Myometrial cell (primary cell): ENCODE data around the gene OR52A5. TPM values are rescaled to one million over a fixed set of nuclear protein-coding genes. Genes with fewer than 3 reads are reported as not detected.

ENCODE experiments used
- total RNA-seq: library from RNA; depleted of rRNA; stranded (reverse); fragments of >200 nt; gene quantifications from 2 replicates; pipeline ENCODE4 v1.2.3, GENCODE V29; 2015

OR52A5 gene
- total RNA-seq, result not detected in 2 replicates

GRCh38 chr11:5137996-5138395 is at the start of gene OR52A5:
Gene OR52A5 (minus strand): TSS chr11:5138356. CDS start chr11:5132642, 5,714 bp downstream.

DNA sequence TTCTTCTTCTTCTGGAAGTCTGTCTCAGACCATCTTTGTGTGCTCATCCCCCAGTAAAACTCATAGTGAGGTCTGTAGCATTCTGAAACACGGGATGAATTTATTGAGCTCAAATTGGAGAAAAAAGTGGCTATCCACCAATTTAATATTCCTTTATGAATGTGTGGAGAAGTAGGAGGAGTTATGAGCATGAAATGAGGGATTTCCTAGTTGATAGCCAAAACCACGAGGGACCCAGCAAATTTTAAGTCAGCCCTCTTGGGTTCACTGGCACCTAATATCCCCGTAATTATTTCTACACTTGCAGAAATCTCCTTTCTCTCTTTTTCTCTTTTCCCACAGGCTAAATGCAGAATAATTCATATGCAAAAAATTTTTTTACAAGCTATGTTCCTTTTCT is 16.5 kb upstream of the OR52A5 start, which contains the start of gene OR52A1:
Gene OR52A1, minus strand, starts transcription at position 101 of the 400 bp plus-strand sequence. CDS start 2,388 bp downstream, outside the sequence.

Other genes starting within 250 kb of the OR52A5 start
- gene OR51A7, start 234.6 kb downstream of the OR52A5 start, total RNA-seq, result not detected in 2 replicates
- not detected in 2 replicates for gene OR51G2, start 219.0 kb downstream of the OR52A5 start, total RNA-seq
- not detected in 2 replicates for gene OR51G1, start 214.0 kb downstream of the OR52A5 start, total RNA-seq
- gene OR51A4, start 190.8 kb downstream of the OR52A5 start, total RNA-seq, result not detected in 2 replicates
- not detected in 2 replicates for gene OR51A2, start 182.6 kb downstream of the OR52A5 start, total RNA-seq
- gene OR51L1, start 143.5 kb downstream of the OR52A5 start, total RNA-seq, result not detected in 2 replicates
- 1.7 TPM in 1 of 2 replicates, not detected in the other for gene OR52J3, start 91.8 kb downstream of the OR52A5 start, total RNA-seq
- not detected in 2 replicates for gene OR52E2, start 78.7 kb downstream of the OR52A5 start, total RNA-seq
- gene OR52E1, start 68.8 kb downstream of the OR52A5 start, total RNA-seq, result not detected in 2 replicates
- gene OR52A1, start 16.4 kb upstream of the OR52A5 start, total RNA-seq, result not detected in 2 replicates
- not detected in 2 replicates for gene OR51V1, start 62.3 kb upstream of the OR52A5 start, total RNA-seq
- gene HBB, start 88.7 kb upstream of the OR52A5 start, total RNA-seq, result not detected in 2 replicates
- 0.29 TPM in 1 of 2 replicates, not detected in the other for gene HBD, start 96.1 kb upstream of the OR52A5 start, total RNA-seq
- not detected in 2 replicates for gene HBG1, start 111.5 kb upstream of the OR52A5 start, total RNA-seq
- not detected in 2 replicates for gene HBG2, start 116.4 kb upstream of the OR52A5 start, total RNA-seq
- gene HBE1, start 131.6 kb upstream of the OR52A5 start, total RNA-seq, result not detected in 2 replicates
- not detected in 2 replicates for gene OR51B4, start 163.6 kb upstream of the OR52A5 start, total RNA-seq
- not detected in 2 replicates for gene OR51B2, start 185.9 kb upstream of the OR52A5 start, total RNA-seq
- gene OR51B5, start 205.2 kb upstream of the OR52A5 start, total RNA-seq, result not detected in 2 replicates
- gene OR51B6, start 213.2 kb upstream of the OR52A5 start, total RNA-seq, result not detected in 2 replicates
- not detected in 2 replicates for gene OR51M1, start 245.5 kb upstream of the OR52A5 start, total RNA-seq